DND-41 (cell line): Measurements from ENCODE around the gene EVC2.

Experiments used
- ATAC-seq: fragments of 200-7000 bp; cut with Tn5 transposase; 3 replicates; pipeline ENCODE4 v1.9.1; 2021; ENCODE audit warnings: low read depth; ENCODE audit not compliant: insufficient read depth
- DNase-seq: peaks from one replicate; pipeline ENCODE4 v3.0.0-alpha.2; 2020
- H2AFZ ChIP-seq: 2 replicates; pipeline ENCODE4 v1.6.0; 2012; ENCODE audit warnings: low read depth, low read length
- H3K27ac ChIP-seq: 2 replicates; pipeline ENCODE4 v1.5.1; 2012; ENCODE audit warnings: low read length, inconsistent platforms
- H3K27me3 ChIP-seq: fragments of 200-600 bp; sonication (generic); 2 replicates; pipeline ENCODE4 v1.6.0; 2012; ENCODE audit warnings: low read length, mild to moderate bottlenecking, inconsistent platforms; ENCODE audit not compliant: insufficient read depth, poor library complexity
- H3K36me3 ChIP-seq: 2 replicates; pipeline ENCODE4 v1.5.1; 2012; ENCODE audit warnings: low read length, inconsistent platforms; ENCODE audit not compliant: insufficient read depth
- H3K4me1 ChIP-seq: 2 replicates; pipeline ENCODE4 v1.5.1; 2012; ENCODE audit warnings: mild to moderate bottlenecking, low read length; ENCODE audit not compliant: insufficient read depth
- H3K4me2 ChIP-seq: 2 replicates; pipeline ENCODE4 v1.6.0; 2012; ENCODE audit warnings: mild to moderate bottlenecking, moderate library complexity, low read length, inconsistent platforms; ENCODE audit not compliant: insufficient read depth
- H3K4me3 ChIP-seq, 2 experiments: fragments of 200-600 bp in 1 of 2; shearing (Covaris generic) in 1 of 2; 2 replicates each; pipeline ENCODE4 v1.5.1; 2012 to 2016; ENCODE audit warnings: inconsistent platforms in 2 of 2, low read length in 2 of 2, mild to moderate bottlenecking in 2 of 2, low read depth in 1 of 2, moderate library complexity in 1 of 2
- H3K79me2 ChIP-seq: 2 replicates; pipeline ENCODE4 v1.6.0; 2012; ENCODE audit warnings: low read length, inconsistent platforms; ENCODE audit not compliant: insufficient read depth
- H3K9ac ChIP-seq: 2 replicates; pipeline ENCODE4 v1.6.0; 2012; ENCODE audit warnings: low read depth, mild to moderate bottlenecking, inconsistent platforms, low read length, moderate library complexity
- H3K9me3 ChIP-seq: 2 replicates; pipeline ENCODE4 v1.5.1; 2012; ENCODE audit warnings: low read length, moderate library complexity, mild to moderate bottlenecking, inconsistent platforms; ENCODE audit not compliant: insufficient read depth, severe bottlenecking
- H4K20me1 ChIP-seq: 2 replicates; pipeline ENCODE4 v1.6.0; 2012; ENCODE audit warnings: low read length; ENCODE audit not compliant: insufficient read depth
- EZH2 ChIP-seq: IDR thresholded peaks from 3 replicates; pipeline ENCODE4 v1.6.1; 2012; ENCODE audit warnings: borderline replicate concordance, low read depth, mild to moderate bottlenecking, moderate library complexity, low read length, inconsistent platforms; ENCODE audit not compliant: severe bottlenecking
- TF ChIP-seq, protein P1 (sequence below): IDR thresholded peaks from 2 replicates; pipeline ENCODE4 v1.5.1; 2012; ENCODE audit warnings: borderline replicate concordance, low read length, moderate library complexity, mild to moderate bottlenecking; ENCODE audit not compliant: poor library complexity, severe bottlenecking; ENCODE audit errors: extremely low read depth

EVC2 gene

DNA sequence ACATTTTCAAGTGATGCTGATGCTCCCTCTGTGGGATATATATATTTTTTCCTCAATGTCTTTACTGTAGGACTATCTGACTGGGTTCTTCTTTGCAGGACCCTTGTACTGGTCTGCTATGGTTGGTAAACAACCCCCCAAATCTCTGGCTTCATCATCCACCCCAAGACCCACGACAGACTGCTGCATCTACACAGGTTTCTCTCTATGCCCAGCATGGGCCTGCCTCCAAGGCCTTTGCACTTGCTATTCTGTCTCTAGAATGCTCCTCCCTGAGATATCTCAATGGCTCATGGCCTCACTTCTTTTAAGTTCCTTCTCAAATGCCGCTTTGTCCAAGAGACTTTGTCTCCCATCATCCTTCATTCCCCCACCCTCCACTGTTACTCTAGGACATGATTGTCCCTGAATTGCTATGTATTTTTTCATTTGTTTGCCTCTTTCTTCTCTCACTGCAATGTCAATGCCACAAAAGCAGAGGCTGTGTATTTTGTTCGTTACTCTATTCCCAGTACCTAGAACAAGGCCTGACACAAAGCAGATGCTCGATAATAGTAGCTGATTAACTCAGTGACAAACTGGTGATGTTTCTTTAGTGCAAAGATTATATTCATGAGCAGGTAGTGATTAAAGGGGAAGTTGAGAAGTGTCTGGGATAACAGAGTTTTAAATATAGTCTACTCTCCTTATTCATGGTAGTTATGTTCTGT lies 9.2 kb upstream of the EVC2 start:
- Histone ChIP-seq H3K27ac (no peak overlapping the region), H3K27me3 (peaks cover 7% of the 10 kb centered on the region), H3K4me2 (no peak overlapping the region), H3K79me2 (no peaks in the 10 kb centered on the region), H3K4me3 (no peak overlapping the region), H3K9ac (no peak overlapping the region), H4K20me1 (no peaks in the 10 kb centered on the region), H3K9me3 (peaks cover 6% of the 10 kb centered on the region), H3K4me1 (no peaks in the 10 kb centered on the region), H2AFZ (no peak overlapping the region), H3K36me3 (no peaks in the 10 kb centered on the region)
- TF ChIP-seq, protein P1, sequence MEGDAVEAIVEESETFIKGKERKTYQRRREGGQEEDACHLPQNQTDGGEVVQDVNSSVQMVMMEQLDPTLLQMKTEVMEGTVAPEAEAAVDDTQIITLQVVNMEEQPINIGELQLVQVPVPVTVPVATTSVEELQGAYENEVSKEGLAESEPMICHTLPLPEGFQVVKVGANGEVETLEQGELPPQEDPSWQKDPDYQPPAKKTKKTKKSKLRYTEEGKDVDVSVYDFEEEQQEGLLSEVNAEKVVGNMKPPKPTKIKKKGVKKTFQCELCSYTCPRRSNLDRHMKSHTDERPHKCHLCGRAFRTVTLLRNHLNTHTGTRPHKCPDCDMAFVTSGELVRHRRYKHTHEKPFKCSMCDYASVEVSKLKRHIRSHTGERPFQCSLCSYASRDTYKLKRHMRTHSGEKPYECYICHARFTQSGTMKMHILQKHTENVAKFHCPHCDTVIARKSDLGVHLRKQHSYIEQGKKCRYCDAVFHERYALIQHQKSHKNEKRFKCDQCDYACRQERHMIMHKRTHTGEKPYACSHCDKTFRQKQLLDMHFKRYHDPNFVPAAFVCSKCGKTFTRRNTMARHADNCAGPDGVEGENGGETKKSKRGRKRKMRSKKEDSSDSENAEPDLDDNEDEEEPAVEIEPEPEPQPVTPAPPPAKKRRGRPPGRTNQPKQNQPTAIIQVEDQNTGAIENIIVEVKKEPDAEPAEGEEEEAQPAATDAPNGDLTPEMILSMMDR: no peak
- no peak for TF ChIP-seq EZH2
- no peak for DNase-seq
- no peak for ATAC-seq

DNA sequence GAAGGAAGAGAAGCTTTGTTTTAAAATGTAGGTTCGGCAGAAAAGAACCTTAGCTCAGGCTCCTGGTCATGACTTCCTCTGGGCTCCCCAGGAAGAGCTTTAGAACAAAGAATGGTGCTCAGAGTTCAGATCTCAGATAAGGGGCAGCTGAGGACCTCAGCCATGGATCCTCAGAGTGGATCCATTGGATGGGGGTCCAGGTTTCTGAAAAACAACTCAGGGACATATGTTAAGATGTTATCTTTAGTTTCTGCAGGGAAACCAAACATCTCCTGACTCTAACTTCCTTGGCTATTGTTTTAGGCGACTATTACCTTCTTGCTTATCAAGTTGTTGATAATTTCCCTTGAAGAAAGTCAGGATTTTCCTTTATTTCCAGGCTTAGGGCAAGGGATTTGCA lies 8.0 kb upstream of the EVC2 start:
- Histone ChIP-seq H3K79me2 (no peaks in the 10 kb centered on the region), H3K4me2 (no peak overlapping the region), H3K4me1 (no peaks in the 10 kb centered on the region), H3K9me3 (peaks cover 6% of the 10 kb centered on the region), H3K27me3 (peaks cover 7% of the 10 kb centered on the region), H3K9ac (no peak overlapping the region), H4K20me1 (no peaks in the 10 kb centered on the region), H3K4me3 (no peak overlapping the region), H2AFZ (no peak overlapping the region), H3K27ac (no peak overlapping the region), H3K36me3 (no peaks in the 10 kb centered on the region)
- ATAC-seq (no peak), DNase-seq (no peak)
- TF ChIP-seq, protein P1: no peak
- no peak for TF ChIP-seq EZH2

DNA sequence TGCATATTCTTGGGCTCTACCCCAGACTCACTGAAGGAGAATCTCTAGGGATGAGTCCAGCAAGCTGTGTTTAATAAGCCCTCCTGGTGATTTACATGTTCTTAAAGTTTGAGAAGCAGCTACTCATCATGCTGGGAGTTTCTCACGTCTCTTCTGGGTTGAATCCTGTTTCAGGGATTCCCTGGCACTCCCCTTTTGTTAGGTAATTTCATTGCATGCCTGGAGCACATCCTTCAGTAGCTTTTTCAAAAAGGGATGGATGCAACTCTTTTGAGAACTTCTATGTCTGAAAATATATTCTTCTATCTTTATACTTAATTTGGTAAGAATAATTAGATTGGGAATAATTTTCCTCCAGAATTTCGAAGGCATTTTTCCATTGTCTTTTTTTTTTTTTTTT lies 7.0 kb upstream of the EVC2 start:
- ATAC-seq: no peak
- no peak overlapping the region for H3K4me3 ChIP-seq

More for the DNA sequence above, 7.0 kb upstream of the EVC2 start:
- Histone ChIP-seq H3K27me3 (peaks cover 7% of the 10 kb centered on the region), H3K4me1 (no peaks in the 10 kb centered on the region), H3K27ac (no peak overlapping the region), H3K4me2 (no peak overlapping the region), H3K36me3 (no peaks in the 10 kb centered on the region), H3K79me2 (no peaks in the 10 kb centered on the region), H2AFZ (no peak overlapping the region), H4K20me1 (no peaks in the 10 kb centered on the region), H3K9me3 (peaks cover 6% of the 10 kb centered on the region), H3K9ac (no peak overlapping the region)
- no peak for DNase-seq
- TF ChIP-seq EZH2: no peak
- TF ChIP-seq, protein P1: no peak
